ENCODE results near the gene SLC47A2. TPM values are rescaled to one million over a fixed set of nuclear protein-coding genes. Genes with fewer than 3 reads are reported as not detected.

SLC47A2 gene
- total and polyA plus RNA-seq, 2 donors from 2014 or later, result 46.3 to 61.5 TPM

- Histone ChIP-seq H3K27ac (ENCODE audit: low read depth in 2 of 2, low read length in 2 of 2) (peak overlapping the region in 1 of 2 donors; percentile 48), H3K27me3 (ENCODE audit: control insufficient read depth, insufficient read depth, low read length) (no peaks in the 10 kb centered on the region), H3K4me3 (ENCODE audit: low read length in 3 of 3) (no peak overlapping the region), H3K36me3 (ENCODE audit: control insufficient read depth in 2 of 3, insufficient read depth in 3 of 3, low read length in 3 of 3) (peaks cover 9 to 51% (median 16%) of the 10 kb centered on the region in 3 donors), H3K9me3 (ENCODE audit: control insufficient read depth in 2 of 3, insufficient read depth in 1 of 3, low read length in 3 of 3) (no peaks in the 10 kb centered on the region), H3K9ac (ENCODE audit: low read length in 3 of 3) (no peak overlapping the region), H3K4me1 (ENCODE audit: control insufficient read depth in 2 of 3, insufficient read depth in 2 of 3, low read depth in 1 of 3, low read length in 3 of 3) (peaks cover 6 to 25% (median 9%) of the 10 kb centered on the region in 3 donors)
- FAIRE-seq (no peak), DNase-seq (no peak)
- TF ChIP-seq, protein P1, sequence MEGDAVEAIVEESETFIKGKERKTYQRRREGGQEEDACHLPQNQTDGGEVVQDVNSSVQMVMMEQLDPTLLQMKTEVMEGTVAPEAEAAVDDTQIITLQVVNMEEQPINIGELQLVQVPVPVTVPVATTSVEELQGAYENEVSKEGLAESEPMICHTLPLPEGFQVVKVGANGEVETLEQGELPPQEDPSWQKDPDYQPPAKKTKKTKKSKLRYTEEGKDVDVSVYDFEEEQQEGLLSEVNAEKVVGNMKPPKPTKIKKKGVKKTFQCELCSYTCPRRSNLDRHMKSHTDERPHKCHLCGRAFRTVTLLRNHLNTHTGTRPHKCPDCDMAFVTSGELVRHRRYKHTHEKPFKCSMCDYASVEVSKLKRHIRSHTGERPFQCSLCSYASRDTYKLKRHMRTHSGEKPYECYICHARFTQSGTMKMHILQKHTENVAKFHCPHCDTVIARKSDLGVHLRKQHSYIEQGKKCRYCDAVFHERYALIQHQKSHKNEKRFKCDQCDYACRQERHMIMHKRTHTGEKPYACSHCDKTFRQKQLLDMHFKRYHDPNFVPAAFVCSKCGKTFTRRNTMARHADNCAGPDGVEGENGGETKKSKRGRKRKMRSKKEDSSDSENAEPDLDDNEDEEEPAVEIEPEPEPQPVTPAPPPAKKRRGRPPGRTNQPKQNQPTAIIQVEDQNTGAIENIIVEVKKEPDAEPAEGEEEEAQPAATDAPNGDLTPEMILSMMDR (IDR thresholded peaks at IDR 0.05; ENCODE audit: borderline replicate concordance, extremely low read depth, insufficient read depth), result no peak
- intact Hi-C loops (cut with DNase I), result no loop called here
Observed at GRCh38 chr17:19656336-19656735, 60.0 kb downstream of the SLC47A2 start.

GRCh38 chr17:19654896-19655295 is 61.5 kb downstream of the SLC47A2 start:
- no peak for DNase-seq
- Histone ChIP-seq H3K9me3 (ENCODE audit: control insufficient read depth in 2 of 3, insufficient read depth in 1 of 3, low read length in 3 of 3) (no peaks in the 10 kb centered on the region), H3K9ac (ENCODE audit: low read length in 3 of 3) (no peak overlapping the region), H3K27ac (ENCODE audit: low read depth in 2 of 2, low read length in 2 of 2) (no peak overlapping the region), H3K27me3 (ENCODE audit: control insufficient read depth, insufficient read depth, low read length) (no peaks in the 10 kb centered on the region), H3K4me3 (ENCODE audit: low read length in 3 of 3) (no peak overlapping the region), H3K36me3 (ENCODE audit: control insufficient read depth in 2 of 3, insufficient read depth in 3 of 3, low read length in 3 of 3) (peaks cover 9 to 41% (median 13%) of the 10 kb centered on the region in 3 donors), H3K4me1 (ENCODE audit: control insufficient read depth in 2 of 3, insufficient read depth in 2 of 3, low read depth in 1 of 3, low read length in 3 of 3) (peaks cover 7 to 26% (median 10%) of the 10 kb centered on the region in 3 donors)
- TF ChIP-seq, protein P1 (IDR thresholded peaks at IDR 0.05; ENCODE audit: borderline replicate concordance, extremely low read depth, insufficient read depth), result no peak
- intact Hi-C loops (cut with DNase I), result no loop called here
- no peak for FAIRE-seq

- H3K9me3 ChIP-seq (ENCODE audit: control insufficient read depth in 2 of 3, insufficient read depth in 1 of 3, low read length in 3 of 3), result no peaks in the 10 kb centered on the region
- peak in 1 of 5 donors; percentile 69 for DNase-seq
- intact Hi-C loops (cut with DNase I), result no loop called here
- FAIRE-seq, result no peak
- no peak overlapping the region for H3K4me3 ChIP-seq (ENCODE audit: low read length in 3 of 3)
- peaks cover 7 to 26% (median 10%) of the 10 kb centered on the region in 3 donors for H3K4me1 ChIP-seq (ENCODE audit: control insufficient read depth in 2 of 3, insufficient read depth in 2 of 3, low read depth in 1 of 3, low read length in 3 of 3)
- no peak overlapping the region for H3K9ac ChIP-seq (ENCODE audit: low read length in 3 of 3)
- H3K36me3 ChIP-seq (ENCODE audit: control insufficient read depth in 2 of 3, insufficient read depth in 3 of 3, low read length in 3 of 3), result peaks cover 9 to 41% (median 13%) of the 10 kb centered on the region in 3 donors
- no peak overlapping the region for H3K27ac ChIP-seq (ENCODE audit: low read depth in 2 of 2, low read length in 2 of 2)
- H3K27me3 ChIP-seq (ENCODE audit: control insufficient read depth, insufficient read depth, low read length), result no peaks in the 10 kb centered on the region
- TF ChIP-seq, protein P1 (IDR thresholded peaks at IDR 0.05; ENCODE audit: borderline replicate concordance, extremely low read depth, insufficient read depth), result no peak
Observed at GRCh38 chr17:19654342-19654886, 62.0 kb downstream of the SLC47A2 start.
